WTC11 (cell line): ENCODE measurements around the gene CHD9.

Experiments used
- CTCF ChIP-seq: fragments of 200-600 bp; IDR thresholded peaks from 2 replicates; pipeline ENCODE4 v1.8.0; 2022; ENCODE audit warnings: antibody characterized with exemption
- E2F5 ChIP-seq: sonication (generic); formaldehyde crosslinking; IDR thresholded peaks from 2 replicates; pipeline ENCODE4 v1.8.1; 2022; ENCODE audit warnings: mild to moderate bottlenecking, moderate library complexity, missing genetic modification reagents
- ETV6 ChIP-seq: sonication (generic); formaldehyde crosslinking; IDR thresholded peaks from 2 replicates; pipeline ENCODE4 v1.8.1; 2022; ENCODE audit warnings: mild to moderate bottlenecking, missing genetic modification reagents
- MAX ChIP-seq: sonication (generic); formaldehyde crosslinking; IDR thresholded peaks from 2 replicates; pipeline ENCODE4 v1.8.0; 2022; ENCODE audit warnings: mild to moderate bottlenecking, missing genetic modification reagents
- NFYB ChIP-seq: sonication (generic); formaldehyde crosslinking; conservative IDR thresholded peaks from 2 replicates; pipeline ENCODE4 v1.8.0; 2022; ENCODE audit warnings: low read depth, missing genetic modification reagents
- NR1H2 ChIP-seq: sonication (generic); formaldehyde crosslinking; IDR thresholded peaks from 2 replicates; pipeline ENCODE4 v1.9.0; 2021; ENCODE audit warnings: mild to moderate bottlenecking, moderate library complexity, missing genetic modification reagents
- NR3C1 ChIP-seq: sonication (generic); formaldehyde crosslinking; conservative IDR thresholded peaks from 2 replicates; pipeline ENCODE4 v1.8.1; 2023; ENCODE audit warnings: low read depth, mild to moderate bottlenecking, missing genetic modification reagents
- TEAD4 ChIP-seq: sonication (generic); formaldehyde crosslinking; IDR thresholded peaks from 2 replicates; pipeline ENCODE4 v1.8.0; 2022; ENCODE audit warnings: mild to moderate bottlenecking, missing genetic modification reagents

GRCh38 chr16:53084746-53085334 lies 30.0 kb downstream of the CHD9 start:
- TF ChIP-seq MAX (CRISPR knock-in tag): no peak
- no peak for TF ChIP-seq NFYB
- TF ChIP-seq NR3C1: no peak
- TF ChIP-seq NR1H2 (CRISPR knock-in tag): no peak
- TF ChIP-seq CTCF: no peak
- no peak for TF ChIP-seq E2F5 (CRISPR knock-in tag)
- TF ChIP-seq TEAD4 (CRISPR knock-in tag): no peak
- TF ChIP-seq ETV6: no peak
